Measurements from ENCODE around the gene ADAD2. TPM values are rescaled to one million over a fixed set of nuclear protein-coding genes. Genes with fewer than 3 reads are reported as not detected.

Gene ADAD2
- total RNA-seq, 4 donors from 2014 or later = 7.4 TPM; not detected in 3

DNA sequence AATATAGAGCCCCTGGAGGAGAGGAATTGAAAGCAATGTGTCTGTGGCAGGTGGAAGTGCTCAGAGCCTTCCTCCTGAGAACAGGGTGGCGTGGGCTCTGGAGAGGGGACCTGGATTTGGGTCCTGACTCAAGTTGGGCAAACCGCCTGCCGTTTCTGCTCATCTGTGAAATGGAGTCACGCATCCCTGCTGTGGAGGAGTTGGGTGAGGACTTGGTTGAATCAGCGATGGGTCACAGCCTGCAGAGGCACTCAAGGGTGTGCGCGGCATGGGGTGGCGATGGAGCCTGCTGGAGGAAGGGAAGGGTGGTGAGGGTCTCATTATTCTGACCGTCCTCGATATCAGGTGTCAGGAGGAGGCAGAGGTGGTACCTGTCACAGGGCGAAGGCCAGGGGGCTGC lies 3.1 kb downstream of the ADAD2 start:
- in situ Hi-C loops (cut with MboI; ENCODE audit: low pct_ligation_motif_present in 1 of 4, low pct_unique_long_range_greater_than_20kb in 1 of 4, low sequenced_read_pairs in 3 of 4) = loop anchor here in 2 of 4 donors (25.0 kb wide), 2 partner anchors 232 to 382 kb away; partner anchors contain the start of genes HSBP1 (in 1 of the 2), NECAB2 (in 1 of the 2) and OSGIN1 (in 1 of the 2)
- no peaks in the 10 kb centered on the region for H3K36me3 ChIP-seq
- no peak for DNase-seq
- TF ChIP-seq POLR2A (IDR thresholded peaks at IDR 0.05) (no peak), POLR2AphosphoS5 (IDR thresholded peaks at IDR 0.05) (no peak), EP300 (IDR thresholded peaks at IDR 0.05; ENCODE audit: low read depth) (no peak)
- TF ChIP-seq, protein P1, sequence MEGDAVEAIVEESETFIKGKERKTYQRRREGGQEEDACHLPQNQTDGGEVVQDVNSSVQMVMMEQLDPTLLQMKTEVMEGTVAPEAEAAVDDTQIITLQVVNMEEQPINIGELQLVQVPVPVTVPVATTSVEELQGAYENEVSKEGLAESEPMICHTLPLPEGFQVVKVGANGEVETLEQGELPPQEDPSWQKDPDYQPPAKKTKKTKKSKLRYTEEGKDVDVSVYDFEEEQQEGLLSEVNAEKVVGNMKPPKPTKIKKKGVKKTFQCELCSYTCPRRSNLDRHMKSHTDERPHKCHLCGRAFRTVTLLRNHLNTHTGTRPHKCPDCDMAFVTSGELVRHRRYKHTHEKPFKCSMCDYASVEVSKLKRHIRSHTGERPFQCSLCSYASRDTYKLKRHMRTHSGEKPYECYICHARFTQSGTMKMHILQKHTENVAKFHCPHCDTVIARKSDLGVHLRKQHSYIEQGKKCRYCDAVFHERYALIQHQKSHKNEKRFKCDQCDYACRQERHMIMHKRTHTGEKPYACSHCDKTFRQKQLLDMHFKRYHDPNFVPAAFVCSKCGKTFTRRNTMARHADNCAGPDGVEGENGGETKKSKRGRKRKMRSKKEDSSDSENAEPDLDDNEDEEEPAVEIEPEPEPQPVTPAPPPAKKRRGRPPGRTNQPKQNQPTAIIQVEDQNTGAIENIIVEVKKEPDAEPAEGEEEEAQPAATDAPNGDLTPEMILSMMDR (IDR thresholded peaks at IDR 0.05) = no peak
- no peaks in the 10 kb centered on the region for H3K4me1 ChIP-seq
- no peaks in the 10 kb centered on the region for H3K27me3 ChIP-seq
- intact Hi-C loops (cut with DNase I; ENCODE audit: low total_unique reads) = no loop called here
- H3K4me3 ChIP-seq = no peak overlapping the region
- no peaks in the 10 kb centered on the region for H3K9me3 ChIP-seq
- 81 to 100% methylated on average over 1 to 11 of the region's 11 CpGs for WGBS, 2 donors (ENCODE audit: low coverage in 1 of 2)
- no peak overlapping the region for H3K27ac ChIP-seq

DNA sequence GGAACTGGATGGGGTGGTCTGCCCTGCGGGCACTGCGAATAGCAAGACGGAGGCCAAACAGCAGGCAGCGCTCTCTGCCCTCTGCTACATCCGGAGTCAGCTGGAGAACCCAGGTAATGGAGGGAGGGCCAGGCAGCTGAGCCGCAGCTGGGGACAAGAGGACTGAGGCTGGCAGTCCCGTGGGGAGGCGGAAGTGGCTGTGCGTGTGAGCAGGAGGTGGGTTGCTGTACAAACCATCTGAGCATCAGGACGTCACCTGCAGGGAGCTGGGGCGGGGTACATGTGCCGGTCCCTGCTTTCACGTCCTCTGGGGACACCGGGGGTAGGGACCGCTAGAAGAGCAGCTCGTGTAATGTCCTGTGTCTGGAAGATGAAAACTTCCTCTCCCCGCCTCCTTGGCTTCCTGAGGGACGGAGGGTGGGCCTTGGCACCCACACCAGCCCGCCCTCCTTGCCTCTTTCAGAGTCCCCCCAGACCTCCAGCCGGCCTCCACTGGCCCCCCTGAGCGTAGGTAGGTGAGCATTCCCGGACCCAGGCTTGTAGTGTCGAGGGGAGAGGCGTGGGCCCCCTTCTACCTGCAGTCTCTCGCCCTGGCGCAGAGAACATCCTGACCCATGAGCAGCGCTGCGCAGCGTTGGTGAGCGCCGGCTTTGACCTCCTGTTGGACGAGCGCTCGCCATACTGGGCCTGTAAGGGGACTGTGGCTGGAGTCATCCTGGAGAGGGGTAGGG lies 3.7 kb downstream of the ADAD2 start:
- in situ Hi-C loops (cut with MboI; ENCODE audit: low pct_ligation_motif_present in 1 of 4, low pct_unique_long_range_greater_than_20kb in 1 of 4, low sequenced_read_pairs in 3 of 4) (loop anchor here in 2 of 4 donors (25.0 kb wide), 2 partner anchors 232 to 382 kb away; partner anchors contain the start of genes HSBP1 (in 1 of the 2), NECAB2 (in 1 of the 2) and OSGIN1 (in 1 of the 2)), intact Hi-C loops (cut with DNase I; ENCODE audit: low total_unique reads) (no loop called here)
- Histone ChIP-seq H3K9me3 (no peaks in the 10 kb centered on the region), H3K27ac (no peak overlapping the region), H3K27me3 (no peaks in the 10 kb centered on the region), H3K4me3 (no peak overlapping the region), H3K4me1 (no peaks in the 10 kb centered on the region), H3K36me3 (no peaks in the 10 kb centered on the region)
- DNase-seq = no peak
- TF ChIP-seq POLR2A (IDR thresholded peaks at IDR 0.05) (no peak), EP300 (IDR thresholded peaks at IDR 0.05; ENCODE audit: low read depth) (no peak), POLR2AphosphoS5 (IDR thresholded peaks at IDR 0.05) (no peak)
- TF ChIP-seq, protein P1 (IDR thresholded peaks at IDR 0.05) = no peak
- WGBS, 2 donors (ENCODE audit: low coverage in 1 of 2) = 74 to 100% methylated on average over 3 to 33 of the region's 34 CpGs

DNA sequence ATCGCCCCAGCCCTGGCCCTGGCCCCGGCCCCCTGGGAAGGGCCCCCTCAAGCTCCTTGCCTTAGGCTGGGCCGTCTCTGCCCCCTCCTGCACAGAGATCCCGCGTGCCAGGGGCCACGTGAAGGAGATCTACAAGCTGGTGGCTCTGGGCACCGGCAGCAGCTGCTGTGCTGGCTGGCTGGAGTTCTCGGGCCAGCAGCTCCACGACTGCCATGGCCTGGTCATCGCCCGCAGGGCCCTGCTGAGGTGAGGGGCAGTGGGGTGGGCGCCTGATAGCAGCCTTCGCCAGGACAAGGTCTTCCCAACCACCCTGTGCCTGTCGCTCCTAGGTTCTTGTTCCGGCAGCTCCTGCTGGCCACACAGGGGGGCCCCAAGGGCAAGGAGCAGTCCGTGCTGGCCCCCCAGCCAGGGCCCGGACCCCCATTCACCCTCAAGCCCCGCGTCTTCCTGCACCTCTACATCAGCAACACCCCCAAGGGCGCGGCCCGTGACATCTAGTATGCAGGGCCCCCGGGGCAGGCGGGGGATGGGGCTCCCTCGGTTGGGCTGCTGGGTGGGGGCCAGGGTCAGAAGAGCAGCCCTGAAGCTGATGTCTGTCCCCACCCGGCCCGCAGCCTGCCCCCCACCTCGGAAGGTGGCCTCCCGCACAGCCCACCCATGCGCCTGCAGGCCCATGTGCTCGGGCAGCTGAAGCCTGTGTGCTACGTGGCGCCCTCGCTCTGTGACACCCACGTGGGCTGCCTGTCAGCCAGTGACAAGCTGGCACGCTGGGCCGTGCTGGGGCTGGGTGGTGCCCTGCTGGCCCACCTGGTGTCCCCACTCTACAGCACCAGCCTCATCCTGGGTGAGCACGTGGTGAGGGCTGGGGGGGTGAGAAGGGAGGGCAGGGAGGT lies 4.5 kb downstream of the ADAD2 start:
- no peak for DNase-seq
- H3K27ac ChIP-seq = no peak overlapping the region
- no peak for TF ChIP-seq EP300 (IDR thresholded peaks at IDR 0.05; ENCODE audit: low read depth)
- WGBS, 2 donors (ENCODE audit: low coverage in 1 of 2) = 60 to 89% methylated on average over 3 to 34 of the region's 38 CpGs
- H3K27me3 ChIP-seq = no peaks in the 10 kb centered on the region
- no peaks in the 10 kb centered on the region for H3K4me1 ChIP-seq
- no peaks in the 10 kb centered on the region for H3K9me3 ChIP-seq
- in situ Hi-C loops (cut with MboI; ENCODE audit: low pct_ligation_motif_present in 1 of 4, low pct_unique_long_range_greater_than_20kb in 1 of 4, low sequenced_read_pairs in 3 of 4) (loop anchor here in 2 of 4 donors (25.0 kb wide), 2 partner anchors 233 to 383 kb away; partner anchors contain the start of genes HSBP1 (in 1 of the 2), NECAB2 (in 1 of the 2) and OSGIN1 (in 1 of the 2)), intact Hi-C loops (cut with DNase I; ENCODE audit: low total_unique reads) (no loop called here)
- H3K36me3 ChIP-seq = no peaks in the 10 kb centered on the region
- H3K4me3 ChIP-seq = no peak overlapping the region

DNA sequence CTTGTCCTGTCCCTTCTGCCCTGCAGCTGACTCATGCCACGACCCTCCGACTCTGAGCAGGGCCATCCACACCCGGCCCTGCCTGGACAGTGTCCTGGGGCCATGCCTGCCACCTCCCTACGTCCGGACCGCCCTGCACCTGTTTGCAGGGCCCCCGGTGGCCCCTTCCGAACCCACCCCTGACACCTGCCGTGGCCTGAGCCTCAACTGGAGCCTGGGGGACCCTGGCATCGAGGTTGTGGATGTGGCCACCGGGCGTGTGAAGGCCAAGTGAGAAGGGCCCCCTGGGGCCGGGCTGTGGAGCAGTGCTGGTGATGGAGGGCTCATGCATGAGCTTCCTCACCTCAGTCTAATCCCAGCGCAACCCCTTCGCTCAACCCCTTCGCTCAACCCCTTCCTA lies 5.1 kb downstream of the ADAD2 start:
- WGBS, 2 donors (ENCODE audit: low coverage in 1 of 2) = 91% methylated on average over 16 of the region's 16 CpGs; no CpG with 5 or more reads in 1 of the 2 donors
- in situ Hi-C loops (cut with MboI; ENCODE audit: low pct_ligation_motif_present in 1 of 4, low pct_unique_long_range_greater_than_20kb in 1 of 4, low sequenced_read_pairs in 3 of 4) = loop anchor here in 2 of 4 donors (25.0 kb wide), 2 partner anchors 234 to 384 kb away; partner anchors contain the start of genes HSBP1 (in 1 of the 2), NECAB2 (in 1 of the 2) and OSGIN1 (in 1 of the 2)
- TF ChIP-seq EP300 (IDR thresholded peaks at IDR 0.05; ENCODE audit: low read depth) = no peak
- TF ChIP-seq POLR2A (IDR thresholded peaks at IDR 0.05) = no peak
- no peak for TF ChIP-seq POLR2AphosphoS5 (IDR thresholded peaks at IDR 0.05)
- TF ChIP-seq, protein P1 (IDR thresholded peaks at IDR 0.05) = no peak
- no peaks in the 10 kb centered on the region for H3K27me3 ChIP-seq
- H3K9me3 ChIP-seq = no peaks in the 10 kb centered on the region
- no peaks in the 10 kb centered on the region for H3K36me3 ChIP-seq
- intact Hi-C loops (cut with DNase I; ENCODE audit: low total_unique reads) = no loop called here
- no peaks in the 10 kb centered on the region for H3K4me1 ChIP-seq
- H3K4me3 ChIP-seq = no peak overlapping the region
- no peak for DNase-seq
- no peak overlapping the region for H3K27ac ChIP-seq
